MCF 10A (cell line): ENCODE results near the gene HS6ST3. TPM values are rescaled to one million over a fixed set of nuclear protein-coding genes. Genes with fewer than 3 reads are reported as not detected.
A peak's percentile ranks its signal among the peaks of the same experiment; 100 is the strongest.

Experiments
- BruUV-seq: library from RNA; stranded (reverse); fragments of 400-500 nt; replicated peaks from 2 replicates; lab custom pipeline; 2021; lab: Mats Ljungman, UMichigan
- CTCF ChIA-PET: fragments of 300-600 bp; sonication (Branson Sonifier 250); formaldehyde crosslinking; extraction: SDS; loops from one replicate; lab custom pipeline; 2021; ENCODE audit warnings: antibody characterized with exemption, inconsistent platforms; lab: Yijun Ruan, JAX
- POLR2A ChIA-PET: fragments of 300-600, 350-650 bp; sonication (Branson Sonifier 250); formaldehyde crosslinking; extraction: SDS; loops from one replicate; lab custom pipeline; 2020; ENCODE audit warnings: antibody characterized with exemption, inconsistent platforms; lab: Yijun Ruan, JAX
- DNase-seq: peaks from one replicate; pipeline ENCODE4 v3.0.0-alpha.2; 2018; ENCODE audit not compliant: unreplicated experiment
- H3K27ac Mint-ChIP-seq: one replicate; pipeline ENCODE4 v1.8.0; 2022; ENCODE audit warnings: mild to moderate bottlenecking, low read depth, mixed read lengths; ENCODE audit not compliant: unreplicated experiment
- H3K27me3 Mint-ChIP-seq: one replicate; pipeline ENCODE4 v1.8.0; 2022; ENCODE audit warnings: mixed read lengths; ENCODE audit not compliant: insufficient read depth, unreplicated experiment
- H3K36me3 Mint-ChIP-seq: one replicate; pipeline ENCODE4 v1.8.0; 2022; ENCODE audit warnings: mild to moderate bottlenecking, moderate library complexity, mixed read lengths; ENCODE audit not compliant: insufficient read depth, unreplicated experiment
- H3K4me1 Mint-ChIP-seq: one replicate; pipeline ENCODE4 v1.8.0; 2022; ENCODE audit warnings: mixed read lengths; ENCODE audit not compliant: insufficient read depth, unreplicated experiment
- H3K4me3 Mint-ChIP-seq: one replicate; pipeline ENCODE4 v1.8.0; 2022; ENCODE audit warnings: mild to moderate bottlenecking, moderate library complexity, mixed read lengths; ENCODE audit not compliant: unreplicated experiment
- H3K9me3 Mint-ChIP-seq: one replicate; pipeline ENCODE4 v1.8.0; 2022; ENCODE audit warnings: mixed read lengths; ENCODE audit not compliant: unreplicated experiment
- intact Hi-C: fragments of 100-400 bp; cut with micrococcal nuclease; formaldehyde crosslinking; loops from 2 replicates; pipeline ENCODE4 v1.14.1; 2022
- total RNA-seq: library from RNA; stranded (reverse); gene quantifications from 2 replicates; pipeline ENCODE4 v1.2.3, GENCODE V29; 2022
- TF ChIP-seq, protein P1 (sequence below): fragments of 200-600 bp; IDR thresholded peaks from one replicate; pipeline ENCODE4 v1.8.0; 2022; ENCODE audit warnings: antibody characterized with exemption, mild to moderate bottlenecking; ENCODE audit not compliant: unreplicated experiment

Gene HS6ST3
- total RNA-seq, 1 experiment from 2014 or later = 0.09 TPM

DNA sequence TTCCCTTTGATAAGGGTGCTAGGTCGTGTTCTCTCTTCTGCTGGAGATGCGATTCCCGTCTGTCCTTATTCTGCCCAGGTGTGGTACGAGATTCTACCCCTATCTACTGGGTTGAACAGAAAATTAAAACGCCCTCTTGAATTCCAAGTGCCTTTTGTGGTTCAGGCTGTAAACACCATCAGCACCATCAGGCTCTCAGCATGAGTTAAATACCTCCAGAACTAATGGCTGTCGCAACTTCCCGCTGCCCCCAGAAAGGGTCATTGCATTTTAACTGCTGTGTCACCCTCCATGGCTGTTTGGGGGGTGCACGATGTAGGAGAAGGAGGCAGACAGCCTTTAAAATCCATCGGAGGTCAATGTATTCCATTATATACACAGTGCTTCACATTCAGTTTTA is 727.0 kb downstream of the HS6ST3 start:
- TF ChIP-seq, protein P1, sequence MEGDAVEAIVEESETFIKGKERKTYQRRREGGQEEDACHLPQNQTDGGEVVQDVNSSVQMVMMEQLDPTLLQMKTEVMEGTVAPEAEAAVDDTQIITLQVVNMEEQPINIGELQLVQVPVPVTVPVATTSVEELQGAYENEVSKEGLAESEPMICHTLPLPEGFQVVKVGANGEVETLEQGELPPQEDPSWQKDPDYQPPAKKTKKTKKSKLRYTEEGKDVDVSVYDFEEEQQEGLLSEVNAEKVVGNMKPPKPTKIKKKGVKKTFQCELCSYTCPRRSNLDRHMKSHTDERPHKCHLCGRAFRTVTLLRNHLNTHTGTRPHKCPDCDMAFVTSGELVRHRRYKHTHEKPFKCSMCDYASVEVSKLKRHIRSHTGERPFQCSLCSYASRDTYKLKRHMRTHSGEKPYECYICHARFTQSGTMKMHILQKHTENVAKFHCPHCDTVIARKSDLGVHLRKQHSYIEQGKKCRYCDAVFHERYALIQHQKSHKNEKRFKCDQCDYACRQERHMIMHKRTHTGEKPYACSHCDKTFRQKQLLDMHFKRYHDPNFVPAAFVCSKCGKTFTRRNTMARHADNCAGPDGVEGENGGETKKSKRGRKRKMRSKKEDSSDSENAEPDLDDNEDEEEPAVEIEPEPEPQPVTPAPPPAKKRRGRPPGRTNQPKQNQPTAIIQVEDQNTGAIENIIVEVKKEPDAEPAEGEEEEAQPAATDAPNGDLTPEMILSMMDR = no peak
- Mint-ChIP-seq H3K27me3 (no peaks in the 10 kb centered on the region), H3K27ac (no peak overlapping the region), H3K9me3 (peaks cover 15% of the 10 kb centered on the region), H3K36me3 (no peaks in the 10 kb centered on the region), H3K4me1 (peaks cover 6% of the 10 kb centered on the region), H3K4me3 (no peak overlapping the region)
- BruUV-seq = no TSS peak
- intact Hi-C loops = loop anchor here (1.0 to 2.0 kb wide), 2 partner anchors 142 to 797 kb away; no protein-coding TSS in a partner anchor
- DNase-seq = no peak
- POLR2A ChIA-PET = interaction anchor here (1.0 to 1.5 kb wide), 2 partner anchors 676 to 797 kb away, joined by 5 to 9 read pairs; no protein-coding TSS in a partner anchor
- CTCF ChIA-PET = interaction anchor here (0.5 to 6.0 kb wide), 49 partner anchors 8 to 1193 kb away, joined by 3 to 135 read pairs (median 4); partner anchors contain the start of gene UGGT2

DNA sequence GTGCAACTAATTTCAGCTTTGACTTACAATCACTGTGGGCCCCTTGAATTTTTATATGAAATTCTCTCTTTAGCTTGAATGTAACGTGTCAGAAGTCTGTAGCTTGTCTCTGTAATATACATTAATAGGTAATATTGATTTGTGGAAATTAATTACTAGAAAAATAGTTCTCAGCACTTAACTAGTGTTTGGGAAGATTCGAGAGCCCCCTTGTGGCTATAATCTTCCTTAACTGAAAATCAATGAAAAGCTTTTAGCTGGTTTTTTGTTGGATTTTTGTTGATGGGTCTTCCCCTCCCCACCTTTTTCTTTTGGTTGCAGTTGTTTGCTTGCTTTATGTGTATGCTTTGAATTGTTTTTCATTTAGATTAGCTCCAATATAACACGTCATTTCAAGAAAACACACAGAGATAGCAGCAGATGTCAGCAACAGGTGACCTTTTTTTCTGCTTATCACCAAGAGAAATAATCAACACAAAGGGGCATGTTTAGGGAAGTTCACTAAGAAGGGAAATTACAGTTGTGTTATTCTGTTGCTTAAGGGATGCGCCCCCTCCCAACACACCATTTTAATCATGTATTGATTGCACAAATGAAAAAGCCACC is 727.5 kb downstream of the HS6ST3 start:
- POLR2A ChIA-PET = interaction anchor here (0.6 to 1.5 kb wide), 4 partner anchors 19 to 797 kb away, joined by 3 to 9 read pairs (median 4); no protein-coding TSS in a partner anchor

DNA sequence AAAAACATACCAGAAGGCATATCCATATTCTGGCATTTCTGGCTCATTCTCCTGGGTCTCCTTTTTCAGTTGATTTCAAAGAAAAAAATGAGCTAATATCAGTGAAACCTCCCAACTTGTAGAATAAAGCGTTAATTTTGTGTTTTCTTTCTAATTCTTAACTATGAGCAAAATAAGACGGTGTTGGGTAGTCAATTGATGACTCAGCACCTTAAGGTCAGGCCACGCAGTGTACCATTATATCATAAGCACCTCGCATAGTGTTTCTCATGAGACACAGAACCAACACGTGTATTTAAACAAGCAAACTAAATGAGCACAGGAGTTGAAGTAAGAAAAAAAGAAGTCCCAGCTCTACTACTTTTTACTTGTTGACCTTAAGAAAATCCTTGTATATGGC is 729.5 kb downstream of the HS6ST3 start:
- no TSS peak for BruUV-seq
- ChIA-PET CTCF (interaction anchor here (0.6 to 6.0 kb wide), 9 partner anchors 10 to 985 kb away, joined by 3 to 135 read pairs (median 5); no protein-coding TSS in a partner anchor), POLR2A (no interaction called here)
- no peak for DNase-seq
- peaks cover 6% of the 10 kb centered on the region for H3K4me1 Mint-ChIP-seq
- TF ChIP-seq, protein P1 = no peak
- H3K36me3 Mint-ChIP-seq = no peaks in the 10 kb centered on the region
- H3K4me3 Mint-ChIP-seq = no peak overlapping the region
- no peaks in the 10 kb centered on the region for H3K27me3 Mint-ChIP-seq
- intact Hi-C loops = no loop called here
- H3K9me3 Mint-ChIP-seq = peaks cover 11% of the 10 kb centered on the region
- no peak overlapping the region for H3K27ac Mint-ChIP-seq

More for the DNA sequence above, 727.5 kb downstream of the HS6ST3 start:
- peak; percentile 55 for DNase-seq
- Mint-ChIP-seq H3K36me3 (no peaks in the 10 kb centered on the region), H3K4me3 (no peak overlapping the region), H3K27me3 (no peaks in the 10 kb centered on the region), H3K9me3 (peaks cover 15% of the 10 kb centered on the region), H3K4me1 (peaks cover 6% of the 10 kb centered on the region), H3K27ac (no peak overlapping the region)
- CTCF ChIA-PET = interaction anchor here (0.5 to 6.0 kb wide), 66 partner anchors 8 to 1193 kb away, joined by 3 to 135 read pairs (median 4); partner anchors contain the start of gene UGGT2
- TF ChIP-seq, protein P1 = peak; percentile 67
- intact Hi-C loops = loop anchor here (1.0 to 2.0 kb wide), 2 partner anchors 141 to 797 kb away; no protein-coding TSS in a partner anchor
- BruUV-seq = no TSS peak

DNA sequence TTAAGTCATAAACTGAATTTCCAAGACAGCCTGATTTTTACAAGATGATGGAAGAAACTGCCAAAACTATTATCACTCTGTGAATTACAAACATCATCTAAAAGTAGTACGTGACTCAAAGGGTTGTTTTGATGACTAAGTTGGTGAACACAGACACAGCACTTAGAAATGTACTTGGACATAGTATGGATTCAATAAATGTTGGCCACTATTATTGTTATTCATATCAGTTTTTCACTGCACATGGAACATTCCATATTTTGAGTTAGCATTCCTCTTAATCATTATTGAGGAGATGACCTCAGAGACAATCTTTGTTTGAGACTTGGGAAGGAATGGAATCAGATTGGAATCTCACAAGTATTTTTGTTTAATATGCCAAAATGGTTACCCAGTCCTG is 731.5 kb downstream of the HS6ST3 start:
- BruUV-seq = no TSS peak
- Mint-ChIP-seq H3K4me1 (peaks cover 6% of the 10 kb centered on the region), H3K27me3 (no peaks in the 10 kb centered on the region), H3K27ac (no peak overlapping the region), H3K9me3 (no peaks in the 10 kb centered on the region), H3K4me3 (no peak overlapping the region), H3K36me3 (no peaks in the 10 kb centered on the region)
- ChIA-PET POLR2A (interaction anchor here (0.6 kb wide), 1 partner anchor 366 kb away, joined by 3 read pairs; no protein-coding TSS in a partner anchor), CTCF (interaction anchor here (0.9 to 6.0 kb wide), 5 partner anchors 9 to 801 kb away, joined by 3 to 135 read pairs (median 4); no protein-coding TSS in a partner anchor)
- intact Hi-C loops = no loop called here
- no peak for DNase-seq
- TF ChIP-seq, protein P1 = no peak
